HG03196 (cell line): ENCODE results near the gene UBE2R2.
"Not testable (repeated sequence)": the region's sequence is repeated elsewhere in the genome, so short reads cannot be mapped to it uniquely, and the experiment has no call there.

ENCODE experiments used
- ATAC-seq: cut with Tn5 transposase; IDR thresholded peaks from one replicate; pipeline ENCODE4 v1.9.1; 2021; ENCODE audit not compliant: unreplicated experiment

Gene UBE2R2

GRCh38 chr9:33837138-33837537 is 20.2 kb downstream of the UBE2R2 start:
- ATAC-seq = no peak

- no peak for ATAC-seq
Observed at GRCh38 chr9:33840381-33840780, 23.4 kb downstream of the UBE2R2 start.

GRCh38 chr9:33843312-33843961 is 26.5 kb downstream of the UBE2R2 start:
- no peak for ATAC-seq

- ATAC-seq = no peak
Observed at GRCh38 chr9:33846231-33846630, 29.3 kb downstream of the UBE2R2 start.

GRCh38 chr9:33847894-33848205 is 30.9 kb downstream of the UBE2R2 start:
- ATAC-seq = not testable (repeated sequence)

GRCh38 chr9:33850267-33850629 is 33.3 kb downstream of the UBE2R2 start:
- ATAC-seq = no peak

- no peak for ATAC-seq
Observed at GRCh38 chr9:33850677-33851076, 33.7 kb downstream of the UBE2R2 start.

GRCh38 chr9:33851301-33851700 is 34.3 kb downstream of the UBE2R2 start:
- no peak for ATAC-seq

- no peak for ATAC-seq
Observed at GRCh38 chr9:33852216-33852826, 35.4 kb downstream of the UBE2R2 start.

- no peak for ATAC-seq
Observed at GRCh38 chr9:33856247-33856646, 39.3 kb downstream of the UBE2R2 start.

- no peak for ATAC-seq
Observed at GRCh38 chr9:33858423-33858822, 41.5 kb downstream of the UBE2R2 start.

- no peak for ATAC-seq
Observed at GRCh38 chr9:33860200-33860871, 43.4 kb downstream of the UBE2R2 start.

GRCh38 chr9:33861917-33862453 is 45.0 kb downstream of the UBE2R2 start:
- ATAC-seq = no peak

GRCh38 chr9:33863027-33863426 is 46.1 kb downstream of the UBE2R2 start:
- ATAC-seq = not testable (repeated sequence)

- no peak for ATAC-seq
Observed at GRCh38 chr9:33867747-33868439, 50.9 kb downstream of the UBE2R2 start.

GRCh38 chr9:33868440-33868973 is 51.5 kb downstream of the UBE2R2 start:
- no peak for ATAC-seq

- not testable (repeated sequence) for ATAC-seq
Observed at GRCh38 chr9:33869243-33869642, 52.3 kb downstream of the UBE2R2 start.

- no peak for ATAC-seq
Observed at GRCh38 chr9:33877727-33878489, 60.9 kb downstream of the UBE2R2 start.

- ATAC-seq = no peak
Observed at GRCh38 chr9:33878691-33879366, 61.9 kb downstream of the UBE2R2 start.
